Skeletal muscle tissue (tissue), 4 donors: ENCODE measurements around the gene ZFAND3. TPM values are rescaled to one million over a fixed set of nuclear protein-coding genes. Genes with fewer than 3 reads are reported as not detected.

Experiments
- H3K27ac ChIP-seq: one replicate; pipeline ENCODE4 v1.7.0; 2013; ENCODE audit warnings: mild to moderate bottlenecking, low read depth, low read length, inconsistent platforms
- H3K27me3 ChIP-seq, 3 donors: one replicate each; pipeline ENCODE4 v1.7.0; 2013; ENCODE audit warnings: low read length in 3 of 3; ENCODE audit not compliant: control insufficient read depth in 3 of 3, insufficient read depth in 3 of 3
- H3K36me3 ChIP-seq, 3 donors: one replicate each; pipeline ENCODE4 v1.7.0; 2013; ENCODE audit warnings: low read length in 3 of 3; ENCODE audit not compliant: control insufficient read depth in 3 of 3, insufficient read depth in 3 of 3
- H3K4me1 ChIP-seq, 3 donors: one replicate each; pipeline ENCODE4 v1.7.0; 2013; ENCODE audit warnings: low read length in 3 of 3, mild to moderate bottlenecking in 3 of 3; ENCODE audit not compliant: control insufficient read depth in 3 of 3, insufficient read depth in 3 of 3
- H3K4me3 ChIP-seq, 3 donors: one replicate each; pipeline ENCODE4 v1.7.0; 2013; ENCODE audit warnings: low read length in 3 of 3
- H3K9ac ChIP-seq, 3 donors: one replicate each; pipeline ENCODE4 v1.7.0; 2013; ENCODE audit warnings: low read length in 3 of 3, mild to moderate bottlenecking in 3 of 3, moderate library complexity in 2 of 3, low read depth in 1 of 3
- H3K9me3 ChIP-seq, 3 donors: one replicate each; pipeline ENCODE4 v1.7.0; 2013; ENCODE audit warnings: low read length in 3 of 3; ENCODE audit not compliant: control insufficient read depth in 3 of 3
- total RNA-seq: library from RNA; depleted of rRNA; stranded (reverse); fragments of >200 nt; gene quantifications from one replicate; pipeline ENCODE4 v1.2.3, GENCODE V29; 2014
- donor health status: Osteomylitis.

The ZFAND3 gene
- total RNA-seq, 1 donor from 2014 or later: 23.0 TPM

DNA sequence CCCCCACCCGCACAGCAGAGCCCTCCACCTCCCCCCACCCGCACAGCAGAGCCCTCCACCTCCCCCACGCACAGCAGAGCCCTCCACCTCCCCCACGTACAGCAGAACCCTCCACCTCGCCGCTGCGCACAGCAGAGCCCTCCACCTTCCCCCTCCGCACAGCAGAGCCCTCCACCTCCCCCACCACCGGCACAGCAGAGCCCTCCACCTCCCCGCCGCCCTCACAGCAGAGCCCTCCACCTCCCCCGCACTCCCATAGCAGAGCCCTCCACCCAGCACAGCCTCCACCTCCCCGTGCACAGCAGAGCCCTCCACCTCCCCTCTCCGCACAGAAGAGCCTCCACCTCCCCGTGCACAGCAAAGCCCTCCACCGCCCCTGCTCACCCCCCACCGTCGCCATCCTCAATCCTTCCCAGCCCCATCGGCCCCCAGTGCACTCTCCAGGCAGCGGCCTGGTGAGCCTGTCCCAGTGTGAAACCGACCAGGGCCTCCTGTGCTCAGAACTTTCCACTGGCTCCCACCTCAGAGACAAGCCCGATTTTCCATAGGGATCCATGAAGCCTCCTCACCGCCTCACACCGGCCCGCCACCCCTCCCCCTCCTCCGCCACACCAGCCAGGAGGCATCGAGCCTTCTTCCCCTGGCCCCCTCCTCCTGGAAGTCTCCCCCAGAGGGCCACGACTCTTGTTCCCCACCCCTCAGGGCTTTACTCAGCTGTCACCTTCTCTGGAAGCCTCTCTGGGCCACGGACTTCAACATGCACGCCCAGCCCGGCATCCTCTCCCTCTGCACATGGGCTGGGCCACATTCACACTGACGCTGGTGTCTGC, 347.1 kb downstream of the ZFAND3 start:
- Histone ChIP-seq H3K9me3 (no peaks in the 10 kb centered on the region), H3K9ac (no peak overlapping the region), H3K4me3 (no peak overlapping the region), H3K4me1 (peaks cover 2 to 10% (median 8%) of the 10 kb centered on the region in 3 donors), H3K27me3 (no peaks in the 10 kb centered on the region), H3K36me3 (no peaks in the 10 kb centered on the region), H3K27ac (no peak overlapping the region)

- no peak overlapping the region for H3K27ac ChIP-seq
- no peak overlapping the region for H3K9ac ChIP-seq
- no peaks in the 10 kb centered on the region for H3K36me3 ChIP-seq
- H3K4me3 ChIP-seq: no peak overlapping the region
- H3K9me3 ChIP-seq: no peaks in the 10 kb centered on the region
- H3K4me1 ChIP-seq: peaks cover 2 to 10% (median 8%) of the 10 kb centered on the region in 3 donors
- no peaks in the 10 kb centered on the region for H3K27me3 ChIP-seq
Measured at GRCh38 chr6:38167598-38167997, 348.1 kb downstream of the ZFAND3 start.

GRCh38 chr6:38168126-38168525, 348.6 kb downstream of the ZFAND3 start:
- no peaks in the 10 kb centered on the region for H3K27me3 ChIP-seq
- no peak overlapping the region for H3K9ac ChIP-seq
- no peak overlapping the region for H3K27ac ChIP-seq
- H3K36me3 ChIP-seq: no peaks in the 10 kb centered on the region
- no peaks in the 10 kb centered on the region for H3K9me3 ChIP-seq
- peaks cover 2 to 10% (median 8%) of the 10 kb centered on the region in 3 donors for H3K4me1 ChIP-seq
- no peak overlapping the region for H3K4me3 ChIP-seq

GRCh38 chr6:38168699-38169098, 349.2 kb downstream of the ZFAND3 start:
- Histone ChIP-seq H3K36me3 (peaks cover 0 to 1% (median 0%) of the 10 kb centered on the region in 3 donors), H3K27me3 (no peaks in the 10 kb centered on the region), H3K9ac (no peak overlapping the region), H3K4me3 (no peak overlapping the region), H3K4me1 (peaks cover 2 to 10% (median 8%) of the 10 kb centered on the region in 3 donors), H3K9me3 (no peaks in the 10 kb centered on the region), H3K27ac (no peak overlapping the region)

DNA sequence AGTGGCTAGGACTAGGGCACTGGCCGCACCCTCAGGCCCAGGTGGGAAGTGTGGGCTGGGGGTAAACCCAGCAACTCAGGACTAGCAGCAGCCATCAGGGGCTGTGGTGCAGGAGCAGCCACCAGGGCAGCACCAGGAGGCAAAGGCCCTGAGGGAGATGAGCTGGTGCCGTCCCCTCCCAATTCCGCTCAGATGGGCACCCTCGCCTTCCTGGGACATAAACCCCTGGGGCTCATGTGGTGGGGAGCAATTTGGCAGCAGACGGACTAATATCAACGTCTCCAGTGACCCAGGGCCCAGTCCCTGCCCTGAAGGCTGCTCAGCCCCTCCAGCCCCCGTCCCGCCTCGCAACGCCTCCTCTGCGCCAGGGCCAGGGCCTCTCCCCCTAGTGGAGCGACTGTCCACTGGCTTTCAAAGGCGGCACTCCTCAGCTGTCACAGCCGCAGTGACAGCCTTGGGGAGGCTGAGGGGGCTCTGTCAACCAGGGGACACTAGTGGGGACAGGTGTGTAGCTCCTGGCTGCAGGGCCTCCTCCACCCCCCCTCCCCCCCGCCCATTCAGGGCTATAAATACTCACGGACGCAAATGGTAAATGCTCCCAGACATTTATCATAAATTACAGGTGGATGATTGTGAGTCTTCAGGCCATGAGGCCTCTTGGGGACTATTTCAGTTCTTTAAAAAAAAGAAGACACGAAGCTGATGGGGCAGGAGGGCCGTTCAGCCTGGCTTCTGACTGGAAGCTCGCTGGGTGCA, 349.9 kb downstream of the ZFAND3 start:
- Histone ChIP-seq H3K27me3 (no peaks in the 10 kb centered on the region), H3K27ac (no peak overlapping the region), H3K4me3 (no peak overlapping the region), H3K4me1 (peaks cover 2 to 10% (median 8%) of the 10 kb centered on the region in 3 donors), H3K9me3 (no peaks in the 10 kb centered on the region), H3K9ac (no peak overlapping the region), H3K36me3 (peaks cover 0 to 3% (median 0%) of the 10 kb centered on the region in 3 donors)

DNA sequence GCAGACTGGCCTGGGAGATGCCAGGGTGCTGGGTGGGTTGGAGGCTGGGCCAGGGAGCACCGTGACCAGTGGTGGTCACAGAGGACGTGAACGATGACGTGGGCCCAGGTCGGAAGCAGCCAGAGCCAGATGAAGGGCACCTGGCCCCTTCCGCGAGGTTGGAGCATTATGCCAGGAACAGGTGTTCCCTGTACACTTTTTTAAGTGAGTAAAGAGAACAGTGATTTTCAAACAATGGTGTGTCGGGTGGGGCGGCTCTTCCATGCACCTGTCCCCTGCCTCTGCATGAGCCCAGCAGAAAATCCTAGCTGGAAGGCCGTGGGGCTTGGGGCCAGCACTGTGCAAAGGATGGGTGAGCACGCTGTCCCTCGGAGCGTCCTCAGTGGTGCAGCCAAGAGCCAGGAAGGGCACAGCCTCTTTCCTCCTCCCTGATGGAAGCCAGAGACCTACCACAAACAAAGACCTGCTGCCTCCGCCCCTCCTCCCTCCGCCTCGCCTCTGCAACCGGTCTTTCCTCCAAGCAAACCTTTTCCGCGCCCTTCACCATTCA, 350.5 kb downstream of the ZFAND3 start:
- no peak overlapping the region for H3K9ac ChIP-seq
- H3K27me3 ChIP-seq: no peaks in the 10 kb centered on the region
- H3K4me1 ChIP-seq: peaks cover 0 to 10% (median 8%) of the 10 kb centered on the region in 3 donors
- no peaks in the 10 kb centered on the region for H3K9me3 ChIP-seq
- H3K36me3 ChIP-seq: peaks cover 0 to 3% (median 0%) of the 10 kb centered on the region in 3 donors
- no peak overlapping the region for H3K4me3 ChIP-seq
- no peak overlapping the region for H3K27ac ChIP-seq

DNA sequence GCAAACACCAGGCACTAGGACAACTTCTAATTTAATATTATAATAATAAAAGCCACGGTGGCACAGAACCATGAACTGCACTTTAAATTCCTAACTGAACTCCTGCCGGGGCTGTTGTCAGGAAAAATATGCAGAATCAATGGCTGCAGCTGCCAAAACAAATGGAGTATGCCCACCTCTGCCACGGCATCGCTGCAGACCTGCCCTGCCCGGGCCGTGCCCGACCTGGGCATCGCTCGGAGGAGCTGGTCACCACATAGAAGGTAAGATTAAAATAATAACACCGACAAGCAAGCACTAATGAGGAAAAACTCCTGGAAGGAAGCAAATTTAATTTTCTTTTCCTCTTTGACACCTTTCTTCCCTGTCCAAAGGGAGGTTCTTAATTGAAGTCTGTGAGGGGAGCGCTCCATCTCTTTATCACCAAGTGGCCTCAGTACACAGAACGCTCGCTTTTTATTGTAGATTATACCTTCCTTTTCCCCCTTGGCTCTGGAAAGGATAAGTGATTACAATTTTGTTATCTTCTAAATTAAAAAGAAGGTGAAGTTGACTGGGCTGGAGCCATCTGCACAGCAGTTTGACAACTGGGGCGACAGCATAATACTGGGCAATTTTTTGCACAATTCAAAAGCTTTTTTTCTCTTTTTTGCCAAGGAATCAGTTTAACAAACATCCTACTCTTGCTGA, 351.3 kb downstream of the ZFAND3 start:
- H3K9ac ChIP-seq: no peak overlapping the region
- H3K36me3 ChIP-seq: peaks cover 0 to 3% (median 0%) of the 10 kb centered on the region in 3 donors
- peaks cover 0 to 10% (median 8%) of the 10 kb centered on the region in 3 donors for H3K4me1 ChIP-seq
- H3K27ac ChIP-seq: no peak overlapping the region
- H3K9me3 ChIP-seq: no peaks in the 10 kb centered on the region
- no peak overlapping the region for H3K4me3 ChIP-seq
- H3K27me3 ChIP-seq: no peaks in the 10 kb centered on the region

- Histone ChIP-seq H3K36me3 (peaks cover 0 to 3% (median 0%) of the 10 kb centered on the region in 3 donors), H3K9me3 (no peaks in the 10 kb centered on the region), H3K4me1 (peaks cover 0 to 10% (median 8%) of the 10 kb centered on the region in 3 donors), H3K27me3 (no peaks in the 10 kb centered on the region), H3K9ac (no peak overlapping the region), H3K4me3 (no peak overlapping the region), H3K27ac (no peak overlapping the region)
Measured at GRCh38 chr6:38171997-38172738, 352.6 kb downstream of the ZFAND3 start.

DNA sequence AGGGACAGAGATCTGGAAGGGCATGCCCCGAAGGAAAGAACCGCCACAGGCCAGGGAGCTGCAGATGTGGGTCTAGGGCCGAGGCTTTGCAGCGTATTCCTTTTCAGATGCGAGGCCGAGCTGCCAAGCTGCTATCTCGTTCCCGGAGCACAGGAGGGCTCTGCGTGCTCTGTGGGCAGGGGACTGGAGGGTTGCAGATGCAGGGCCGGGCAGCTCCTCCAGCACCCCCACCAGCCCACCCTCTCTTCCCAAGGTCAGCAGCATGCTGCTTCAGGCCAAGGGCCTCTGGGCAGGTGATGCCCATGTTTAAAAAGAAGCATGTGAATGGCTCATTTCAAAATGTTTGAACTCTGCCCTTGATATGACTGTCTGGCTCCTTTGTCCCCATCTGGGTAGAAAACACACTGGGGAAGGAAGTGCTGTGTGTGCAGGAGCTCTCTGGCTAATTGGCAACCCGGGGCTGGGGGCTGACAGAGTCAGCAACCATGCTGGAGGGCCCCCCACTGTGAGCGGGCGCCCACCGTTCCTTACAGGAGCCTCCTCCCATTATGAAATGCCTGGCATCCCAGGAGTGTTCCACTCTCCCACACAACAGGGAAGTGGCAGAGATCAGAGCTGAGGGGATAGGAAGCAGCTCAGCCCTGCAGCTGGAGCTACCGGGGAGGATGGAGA, 353.3 kb downstream of the ZFAND3 start:
- no peaks in the 10 kb centered on the region for H3K27me3 ChIP-seq
- no peak overlapping the region for H3K27ac ChIP-seq
- H3K4me1 ChIP-seq: peaks cover 0 to 10% (median 8%) of the 10 kb centered on the region in 3 donors
- peaks cover 0 to 3% (median 0%) of the 10 kb centered on the region in 3 donors for H3K36me3 ChIP-seq
- no peaks in the 10 kb centered on the region for H3K9me3 ChIP-seq
- H3K9ac ChIP-seq: no peak overlapping the region
- H3K4me3 ChIP-seq: no peak overlapping the region
